Measurements from ENCODE around the gene DYNLL2.
"Not testable (repeated sequence)": the region's sequence is repeated elsewhere in the genome, so short reads cannot be mapped to it uniquely, and the experiment has no call there.

DYNLL2 gene

GRCh38 chr17:58082870-58083490 lies at the start of gene DYNLL2:
Gene DYNLL2 (plus strand): TSS chr17:58083419. CDS start chr17:58087091, 3,672 bp downstream.
- DNase-seq (ENCODE audit: low read depth): peak; percentile 87

DNA sequence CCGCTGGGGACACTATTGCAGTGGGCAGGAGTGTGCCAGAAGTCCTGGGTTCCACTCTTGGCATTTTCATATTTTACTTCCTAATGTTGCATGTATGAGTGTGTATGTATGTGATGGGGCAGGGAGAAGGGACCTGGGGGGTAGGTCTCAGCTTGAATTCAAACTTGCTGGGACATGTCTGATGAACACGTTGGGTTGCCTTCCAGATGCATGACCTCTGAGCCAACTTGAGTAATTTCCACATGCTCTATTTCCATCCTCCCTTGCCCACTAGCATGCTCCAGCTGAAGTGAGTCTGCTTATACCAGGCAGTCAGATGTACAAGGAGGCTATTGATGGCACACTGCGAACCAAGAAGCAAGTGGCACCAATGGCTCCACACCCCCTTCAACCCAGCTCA lies 43.2 kb upstream of the DYNLL2 start:
- no peak for DNase-seq (ENCODE audit: low read depth)

DNA sequence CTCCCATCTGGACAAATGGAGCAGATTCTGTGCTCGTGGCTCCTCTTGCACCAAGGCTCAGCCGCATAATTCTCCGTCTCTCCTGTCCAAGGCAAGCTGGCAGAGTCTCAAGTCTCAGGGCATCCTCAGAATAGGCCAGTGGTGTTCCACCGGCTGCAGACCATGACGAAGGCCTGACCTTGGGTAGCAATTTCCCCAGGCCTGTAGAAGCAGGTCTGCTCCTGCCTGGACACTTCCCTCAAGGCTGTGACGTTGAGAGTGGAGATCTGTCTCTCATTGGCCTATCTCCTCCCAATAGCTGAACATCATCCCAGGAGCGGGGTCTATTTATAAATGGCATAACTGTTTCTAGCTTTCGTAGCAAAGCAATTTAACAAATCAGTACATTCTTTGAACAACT lies 42.8 kb upstream of the DYNLL2 start:
- no peak for DNase-seq (ENCODE audit: low read depth)

- DNase-seq (ENCODE audit: low read depth): no peak
These were observed 42.1 kb upstream of the DYNLL2 start for GRCh38 chr17:58041161-58041560.

GRCh38 chr17:58043221-58044181 lies 39.7 kb upstream of the DYNLL2 start:
- no peak for DNase-seq (ENCODE audit: low read depth)

- DNase-seq (ENCODE audit: low read depth): not testable (repeated sequence)
These were observed 39.0 kb upstream of the DYNLL2 start for GRCh38 chr17:58044256-58044655.

DNA sequence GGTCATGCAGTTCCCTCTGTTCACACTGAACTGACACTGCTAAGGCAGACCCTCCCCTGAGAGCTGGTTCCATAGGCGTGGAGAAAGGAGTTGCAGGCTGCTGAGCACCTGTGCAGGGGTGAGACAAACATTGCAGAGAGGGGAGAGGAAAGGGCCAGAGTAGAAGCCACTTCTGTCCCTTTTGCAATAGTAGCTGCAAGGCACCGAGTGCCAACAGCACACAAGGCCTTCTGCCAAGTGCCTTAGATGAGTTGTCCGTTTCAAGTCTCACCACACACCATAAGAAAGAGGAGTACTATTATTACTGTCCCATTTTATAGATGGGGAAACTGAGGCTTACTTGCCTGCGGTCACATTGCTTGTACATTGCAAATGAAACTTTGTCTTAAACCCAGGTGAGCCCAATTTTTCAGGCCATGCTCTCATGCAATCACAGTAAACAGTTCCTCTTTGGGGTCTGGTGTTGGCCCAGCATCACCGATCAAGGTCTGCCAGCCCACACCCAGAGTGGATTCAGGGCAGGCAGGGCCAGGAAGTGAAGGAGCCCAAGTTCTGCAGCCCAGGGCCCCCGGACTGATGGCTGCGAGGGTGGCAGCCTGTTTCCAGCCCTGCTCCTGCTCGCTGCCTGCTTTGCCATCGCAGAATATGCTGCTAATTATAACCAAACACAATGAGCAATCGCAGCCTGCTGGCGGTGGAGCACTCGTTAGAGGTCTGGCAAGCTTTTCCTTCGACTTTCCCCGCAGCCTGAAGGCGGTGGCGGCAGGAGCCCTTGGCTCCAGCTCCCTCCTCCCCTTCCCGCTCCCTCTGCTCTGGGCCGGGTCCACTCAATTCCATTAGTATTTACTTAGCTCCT lies 36.8 kb upstream of the DYNLL2 start:
- DNase-seq (ENCODE audit: low read depth): no peak

- no peak for DNase-seq (ENCODE audit: low read depth)
These were observed 35.7 kb upstream of the DYNLL2 start for GRCh38 chr17:58047376-58048150.

DNA sequence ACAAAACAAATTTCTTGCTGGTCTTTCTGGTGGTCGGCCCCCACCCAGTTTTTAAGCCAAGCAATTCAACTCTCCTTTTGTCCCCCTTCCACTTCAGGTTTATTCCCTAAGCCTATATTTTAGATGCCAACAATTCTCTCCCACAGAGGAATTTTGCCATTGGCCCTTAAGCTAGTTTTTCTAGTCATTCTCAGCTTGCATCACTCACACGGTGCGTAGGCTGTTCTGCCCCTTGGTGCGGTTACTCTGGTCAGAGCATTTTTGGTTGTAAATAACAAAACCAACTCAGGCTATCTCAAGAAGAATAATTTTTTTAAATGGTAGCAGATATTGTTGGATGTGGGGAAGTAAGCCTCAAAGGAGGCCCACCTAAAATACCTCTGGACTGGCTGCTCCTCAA lies 33.7 kb upstream of the DYNLL2 start:
- DNase-seq (ENCODE audit: low read depth): no peak

DNA sequence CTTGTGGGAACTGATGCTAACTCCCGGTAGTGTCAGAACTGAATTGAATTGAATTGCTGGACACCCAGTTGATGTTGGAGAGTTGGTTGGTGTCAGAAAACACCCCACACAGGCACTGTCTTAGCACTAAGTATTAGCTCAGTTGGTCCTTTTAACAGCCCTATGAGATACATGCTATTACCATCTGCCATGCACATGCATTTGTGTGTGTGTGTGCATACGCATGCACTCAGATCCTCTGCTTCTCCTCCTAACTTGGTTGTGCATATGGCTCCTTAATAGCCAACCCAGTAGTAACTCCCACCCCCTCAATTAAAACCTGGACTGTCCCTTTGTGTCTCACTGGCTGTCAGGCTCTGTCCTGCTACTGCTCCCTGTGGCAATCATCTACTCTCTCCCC lies 32.3 kb upstream of the DYNLL2 start:
- no peak for DNase-seq (ENCODE audit: low read depth)

- no peak for DNase-seq (ENCODE audit: low read depth)
These were observed 31.8 kb upstream of the DYNLL2 start for GRCh38 chr17:58051468-58051867.

DNA sequence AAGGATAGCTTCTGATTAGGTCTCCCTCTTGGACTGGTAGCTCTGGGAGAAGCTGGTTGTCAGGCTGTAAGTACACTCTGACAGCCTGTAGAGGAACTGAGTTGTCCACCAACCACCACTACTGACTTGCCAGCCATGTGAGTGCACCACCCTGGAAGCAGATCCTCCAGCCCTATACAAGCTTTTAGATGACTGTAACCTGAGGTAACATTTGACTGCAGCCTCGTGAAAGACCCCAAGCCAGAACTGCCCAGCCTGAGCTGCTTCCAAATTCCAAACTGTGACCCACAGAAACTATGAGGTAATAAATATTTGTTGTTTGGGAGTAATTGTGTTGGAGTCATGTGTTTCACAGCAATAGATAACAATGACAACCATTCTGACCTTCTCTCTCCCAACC lies 30.8 kb upstream of the DYNLL2 start:
- DNase-seq (ENCODE audit: low read depth): no peak

- peak; percentile 2 for DNase-seq (ENCODE audit: low read depth)
These were observed 30.1 kb upstream of the DYNLL2 start for GRCh38 chr17:58052945-58053715.

- no peak for DNase-seq (ENCODE audit: low read depth)
These were observed 28.6 kb upstream of the DYNLL2 start for GRCh38 chr17:58054641-58055040.

GRCh38 chr17:58056476-58056875 lies 26.7 kb upstream of the DYNLL2 start:
- no peak for DNase-seq (ENCODE audit: low read depth)

DNA sequence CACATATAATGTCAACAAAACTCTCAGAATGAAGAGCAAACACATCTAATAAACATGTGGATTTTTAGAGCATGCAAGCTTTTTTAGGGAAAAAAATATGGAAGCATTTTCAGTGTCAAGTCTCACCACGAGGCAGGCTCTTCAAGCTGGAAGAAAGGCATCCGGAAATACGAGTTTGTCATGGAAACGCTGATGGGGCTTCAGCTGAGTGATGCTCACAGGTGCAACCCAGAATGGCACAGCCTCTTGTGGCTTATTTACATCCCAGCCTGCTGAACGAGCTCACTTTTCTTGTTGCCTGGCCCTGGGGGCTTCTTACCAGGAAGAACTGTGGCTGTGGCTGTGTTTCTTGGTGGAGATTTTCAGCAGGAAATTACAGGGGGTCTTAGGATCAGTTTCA lies 24.1 kb upstream of the DYNLL2 start:
- no peak for DNase-seq (ENCODE audit: low read depth)

- DNase-seq (ENCODE audit: low read depth): no peak
These were observed 22.5 kb upstream of the DYNLL2 start for GRCh38 chr17:58060596-58061191.

DNA sequence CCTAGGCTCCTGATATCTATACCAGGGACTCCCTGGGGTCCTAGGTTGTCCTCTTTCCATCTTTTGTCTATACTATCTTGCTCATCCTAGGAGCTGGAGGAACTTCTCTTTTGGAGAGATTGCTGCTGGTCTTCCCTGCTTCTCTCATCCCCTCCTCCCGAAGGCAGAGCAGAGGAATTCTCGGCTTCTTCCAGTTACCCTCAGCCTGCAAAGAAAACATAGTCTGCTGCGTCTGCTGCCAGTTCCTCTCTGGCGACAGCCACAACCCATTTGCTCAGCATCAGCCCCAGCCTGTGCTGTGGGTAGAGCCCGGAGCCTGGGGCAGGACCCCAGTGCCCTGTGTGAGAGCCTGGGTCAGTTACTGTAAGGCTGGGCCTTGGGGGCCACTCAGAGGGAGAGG lies 21.5 kb upstream of the DYNLL2 start:
- DNase-seq (ENCODE audit: low read depth): no peak

DNA sequence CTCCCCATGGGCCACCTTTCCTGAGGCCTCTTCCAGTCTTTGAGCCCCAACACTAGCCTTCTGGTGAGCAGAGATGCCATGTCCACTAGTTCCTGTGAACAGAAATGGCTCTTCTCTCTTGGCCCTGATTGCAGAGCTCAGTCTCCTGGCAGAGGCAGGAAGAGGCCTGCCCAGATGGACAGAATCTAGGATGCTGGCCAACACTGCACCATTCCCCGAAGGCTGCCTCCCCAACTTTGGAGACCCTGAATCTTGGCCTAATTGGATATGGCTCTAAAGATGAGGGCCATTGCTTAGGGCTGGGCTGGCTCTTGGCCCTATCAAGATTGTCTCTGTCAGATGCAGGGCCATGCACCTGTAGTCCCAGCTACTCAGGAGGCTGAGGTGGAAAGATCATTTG lies 18.0 kb upstream of the DYNLL2 start:
- no peak for DNase-seq (ENCODE audit: low read depth)

DNA sequence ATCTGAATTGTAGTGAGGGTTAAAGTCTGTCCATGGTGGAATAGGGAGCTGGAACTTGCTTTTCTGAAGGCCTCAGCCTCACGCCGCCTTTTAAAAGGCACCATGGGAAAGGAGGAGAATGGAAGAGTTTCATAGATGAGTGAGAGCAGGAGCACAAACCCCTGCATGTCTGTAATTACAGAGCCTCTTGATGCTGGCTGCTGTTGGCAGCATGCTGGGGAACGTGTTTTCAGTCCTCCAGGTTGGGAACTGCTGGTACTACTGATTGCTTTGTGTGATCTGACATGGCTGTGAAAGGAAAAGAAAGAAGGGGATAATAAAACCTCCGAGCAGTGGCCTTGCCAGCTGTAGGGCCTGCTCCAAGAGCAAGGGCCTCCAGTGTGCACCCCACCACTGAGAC lies 16.8 kb upstream of the DYNLL2 start:
- no peak for DNase-seq (ENCODE audit: low read depth)

DNA sequence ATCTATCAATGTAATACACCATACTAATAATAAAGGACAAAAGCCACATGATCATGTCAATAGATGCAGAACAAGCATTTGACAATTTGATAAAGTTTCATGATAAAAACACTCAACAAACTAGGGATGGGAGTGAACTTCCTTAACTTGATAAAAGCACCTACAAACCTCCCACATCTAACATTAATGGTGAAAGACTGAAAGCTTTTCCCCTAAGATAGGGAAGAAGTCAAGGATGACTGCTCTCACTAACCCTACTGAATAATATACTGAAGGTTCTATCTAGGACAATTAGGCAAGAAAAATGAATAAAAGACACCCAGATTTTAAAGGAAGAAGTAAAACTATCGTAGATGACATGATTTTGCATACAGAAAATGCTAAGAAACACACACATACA lies 10.4 kb upstream of the DYNLL2 start:
- DNase-seq (ENCODE audit: low read depth): no peak

All from stimulated activated CD8-positive, alpha-beta memory T cell treated with anti-CD3 and anti-CD28 coated beads, Interleukin-4, amount 100 ng/mL, for 24 hours (primary cell).